Skeletal muscle satellite cell (primary cell): ENCODE data around the gene IL17RB.

ENCODE experiments used
- H3K27me3 ChIP-seq: 2 replicates; pipeline ENCODE4 v1.7.0; 2013; ENCODE audit warnings: low read length; ENCODE audit not compliant: control insufficient read depth, insufficient read depth
- H3K36me3 ChIP-seq: 2 replicates; pipeline ENCODE4 v1.7.0; 2013; ENCODE audit warnings: mild to moderate bottlenecking, control low read depth, low read length; ENCODE audit not compliant: insufficient read depth
- H3K4me1 ChIP-seq: 2 replicates; pipeline ENCODE4 v1.7.0; 2013; ENCODE audit warnings: low read length; ENCODE audit not compliant: control insufficient read depth, insufficient read depth
- H3K4me2 ChIP-seq: 2 replicates; pipeline ENCODE4 v1.7.0; 2013; ENCODE audit warnings: mild to moderate bottlenecking, low read length
- H3K4me3 ChIP-seq: 2 replicates; pipeline ENCODE4 v1.7.0; 2013; ENCODE audit warnings: low read length
- H3K9ac ChIP-seq: 2 replicates; pipeline ENCODE4 v1.7.0; 2013; ENCODE audit warnings: mild to moderate bottlenecking, low read depth, low read length, moderate library complexity
- H3K9me3 ChIP-seq: replicated peaks from 2 replicates; pipeline ENCODE4 v1.7.0; 2013; ENCODE audit warnings: mild to moderate bottlenecking, control low read depth, low read length

The IL17RB gene

DNA sequence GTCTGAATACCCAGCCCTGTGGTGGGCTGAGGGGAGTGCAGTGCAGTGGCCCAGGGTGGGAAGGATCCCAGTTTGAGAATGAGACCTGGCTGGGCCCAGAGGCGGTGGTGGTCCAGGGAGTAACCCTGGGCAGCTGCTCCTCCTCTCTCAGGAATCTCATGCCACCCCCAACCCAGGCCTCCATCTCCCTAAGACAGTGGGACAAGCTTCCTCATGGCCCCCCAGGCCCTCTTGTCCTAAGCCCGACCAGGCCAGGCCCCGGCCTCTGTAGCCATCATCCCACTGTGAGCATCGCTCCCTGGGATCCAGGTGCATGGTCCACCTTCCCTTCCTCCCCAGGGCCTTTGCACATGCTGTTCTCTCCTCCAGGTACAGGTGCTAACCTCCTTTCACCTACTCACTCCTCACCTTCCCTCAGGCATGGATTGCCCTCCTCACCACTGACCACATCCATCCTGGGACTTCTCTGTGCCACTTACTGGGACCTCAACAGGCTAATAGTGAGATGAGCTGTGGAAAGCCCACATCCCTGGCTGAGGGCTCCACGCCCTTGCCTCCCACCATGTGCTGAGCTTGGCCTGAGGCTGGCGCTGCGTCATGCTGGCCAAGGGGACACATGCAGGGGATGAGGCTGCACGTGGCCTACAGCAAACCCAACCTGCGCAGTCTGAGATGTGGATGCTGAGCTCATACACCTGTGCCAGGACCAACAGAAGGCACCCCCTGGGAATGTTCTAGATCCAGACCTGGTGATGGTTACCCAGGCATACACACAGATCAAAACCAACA lies 10.1 kb upstream of the IL17RB start:
- no peak overlapping the region for H3K4me3 ChIP-seq
- H3K9me3 ChIP-seq, result no peaks in the 10 kb centered on the region
- no peak overlapping the region for H3K9ac ChIP-seq
- H3K36me3 ChIP-seq, result no peaks in the 10 kb centered on the region
- no peaks in the 10 kb centered on the region for H3K4me1 ChIP-seq
- no peaks in the 10 kb centered on the region for H3K27me3 ChIP-seq
- H3K4me2 ChIP-seq, result no peak overlapping the region

DNA sequence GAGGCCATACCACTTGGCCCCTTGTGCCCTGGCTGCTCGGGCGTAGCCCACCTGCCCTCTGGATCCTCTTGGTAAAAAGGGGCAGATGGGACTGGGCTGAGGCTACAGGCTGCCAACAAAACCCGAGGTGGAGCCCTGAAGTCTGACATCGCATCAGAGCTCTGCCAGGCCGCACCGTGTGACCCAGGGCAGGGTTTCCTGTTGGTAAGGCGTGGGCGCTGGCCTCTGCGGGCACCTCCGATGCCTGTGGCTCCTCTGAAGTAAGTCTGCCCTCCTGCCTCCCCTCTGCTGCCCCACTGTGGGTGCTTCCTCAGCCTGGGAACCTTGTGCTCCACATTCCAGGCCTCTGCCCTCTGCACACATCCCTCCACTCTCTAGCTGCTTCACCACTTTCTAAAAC lies 9.0 kb upstream of the IL17RB start:
- Histone ChIP-seq H3K36me3 (no peaks in the 10 kb centered on the region), H3K9me3 (no peaks in the 10 kb centered on the region), H3K4me2 (no peak overlapping the region), H3K4me3 (no peak overlapping the region), H3K27me3 (peaks cover 2% of the 10 kb centered on the region), H3K4me1 (no peaks in the 10 kb centered on the region), H3K9ac (no peak overlapping the region)

DNA sequence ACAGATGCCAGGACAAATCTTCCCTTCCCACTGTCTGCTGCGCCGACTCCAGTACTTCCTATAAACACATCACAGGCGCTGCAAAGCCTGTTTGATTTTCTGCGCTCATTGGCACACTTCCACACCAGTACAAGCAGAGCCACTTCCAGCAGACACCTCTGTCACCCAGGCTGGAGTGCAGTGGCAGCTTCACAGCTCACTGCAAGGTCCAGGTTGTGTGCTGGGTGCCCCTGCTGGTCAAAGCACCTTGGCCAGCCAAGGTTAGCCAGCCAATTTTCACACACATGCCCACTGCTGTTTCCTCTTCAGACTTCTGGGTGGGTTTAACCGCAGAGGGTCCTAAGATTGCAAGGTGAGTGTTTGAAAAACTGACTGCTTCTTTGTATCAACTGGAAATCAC lies 5.1 kb upstream of the IL17RB start:
- H3K9ac ChIP-seq, result no peak overlapping the region
- H3K4me1 ChIP-seq, result peaks cover 4% of the 10 kb centered on the region
- no peak overlapping the region for H3K4me3 ChIP-seq
- no peak overlapping the region for H3K4me2 ChIP-seq
- H3K36me3 ChIP-seq, result no peaks in the 10 kb centered on the region
- H3K27me3 ChIP-seq, result peaks cover 27% of the 10 kb centered on the region
- no peaks in the 10 kb centered on the region for H3K9me3 ChIP-seq

DNA sequence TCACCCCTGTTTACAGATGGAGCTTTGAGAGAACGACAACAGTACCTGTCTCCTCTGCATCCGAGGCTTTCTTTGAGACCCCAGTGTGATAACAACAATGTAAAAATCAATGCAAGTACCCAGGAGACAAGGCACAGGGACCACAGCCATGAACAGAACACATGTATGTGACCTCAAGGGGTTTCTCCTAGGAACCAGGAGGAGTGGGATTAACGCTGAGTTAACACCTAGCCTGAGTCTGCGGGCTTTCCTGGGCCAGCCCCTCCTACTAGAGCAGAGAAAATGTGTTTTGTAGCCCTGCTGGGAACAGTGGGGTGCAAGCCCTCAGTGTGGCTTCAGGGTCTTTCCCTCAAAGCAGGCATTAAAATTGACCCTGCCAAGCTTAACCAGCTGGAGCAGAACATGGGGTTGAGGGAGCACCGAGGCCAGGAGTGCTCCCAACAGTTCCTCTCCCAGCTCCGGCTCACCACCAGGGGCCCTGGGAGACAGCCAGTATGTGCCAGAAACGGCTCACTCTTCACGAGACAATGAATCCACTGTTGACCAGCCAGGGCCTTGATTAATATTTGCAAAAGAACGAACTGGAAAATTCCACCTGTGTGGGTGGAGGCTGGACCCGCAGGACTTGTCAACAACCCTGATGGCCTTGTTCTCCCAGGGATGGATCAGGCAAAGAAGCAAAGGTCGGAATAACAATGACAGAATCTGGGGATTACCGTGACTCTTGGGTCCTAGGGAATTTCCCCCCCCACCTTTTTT lies 3.8 kb upstream of the IL17RB start:
- Histone ChIP-seq H3K4me2 (no peak overlapping the region), H3K9me3 (no peaks in the 10 kb centered on the region), H3K9ac (no peak overlapping the region), H3K36me3 (no peaks in the 10 kb centered on the region), H3K27me3 (peaks cover 37% of the 10 kb centered on the region), H3K4me3 (no peak overlapping the region), H3K4me1 (peaks cover 7% of the 10 kb centered on the region)

DNA sequence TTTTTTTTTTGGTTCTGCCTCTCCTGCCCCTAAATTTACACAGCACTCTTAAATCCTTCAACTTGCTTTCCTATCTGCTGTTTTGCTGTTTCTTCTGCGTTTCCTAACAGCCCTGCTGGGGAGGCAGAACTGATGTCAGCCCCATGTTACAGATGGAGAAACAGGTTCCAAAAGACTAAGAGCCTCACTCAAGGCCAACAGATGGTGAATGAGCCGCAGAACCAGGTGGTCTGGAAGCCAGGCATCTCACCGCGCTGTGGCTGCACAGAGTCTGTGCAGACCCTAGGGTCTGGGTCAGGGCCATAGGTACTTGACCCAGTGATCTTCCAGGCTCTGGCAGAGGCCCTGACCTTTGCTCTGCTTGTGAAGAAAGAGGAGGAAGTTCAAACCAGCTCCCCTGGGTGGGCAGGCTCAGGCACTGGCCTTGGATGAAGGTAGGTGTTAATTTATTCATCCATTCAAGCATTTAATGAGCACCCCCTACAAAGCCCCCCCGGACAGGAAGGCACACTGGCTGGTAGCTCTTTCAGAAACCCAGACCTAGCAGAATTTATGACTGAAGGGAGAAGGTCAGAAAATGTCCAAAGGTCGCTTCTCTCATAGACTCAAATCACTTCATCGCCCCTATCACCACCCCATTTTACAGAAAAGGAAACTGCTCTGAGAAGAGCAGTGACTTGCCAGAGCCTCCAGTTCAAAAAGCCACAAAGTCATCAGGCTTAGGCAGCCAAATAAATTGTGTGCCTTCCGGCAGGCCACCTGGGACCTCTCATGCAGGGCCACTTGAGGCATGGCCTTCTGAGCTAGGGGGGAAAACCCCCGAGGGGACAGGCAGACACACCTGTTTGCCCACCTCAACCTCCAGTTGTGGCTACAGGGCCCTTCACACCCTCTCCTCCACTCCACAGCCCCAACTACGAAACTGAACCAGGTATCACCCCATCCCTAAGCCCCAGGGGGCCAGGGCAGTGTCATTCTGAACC lies 2.9 kb upstream of the IL17RB start:
- Histone ChIP-seq H3K4me2 (no peak overlapping the region), H3K4me1 (peaks cover 7% of the 10 kb centered on the region), H3K36me3 (no peaks in the 10 kb centered on the region), H3K9ac (no peak overlapping the region), H3K9me3 (no peaks in the 10 kb centered on the region), H3K27me3 (peaks cover 46% of the 10 kb centered on the region), H3K4me3 (no peak overlapping the region)

DNA sequence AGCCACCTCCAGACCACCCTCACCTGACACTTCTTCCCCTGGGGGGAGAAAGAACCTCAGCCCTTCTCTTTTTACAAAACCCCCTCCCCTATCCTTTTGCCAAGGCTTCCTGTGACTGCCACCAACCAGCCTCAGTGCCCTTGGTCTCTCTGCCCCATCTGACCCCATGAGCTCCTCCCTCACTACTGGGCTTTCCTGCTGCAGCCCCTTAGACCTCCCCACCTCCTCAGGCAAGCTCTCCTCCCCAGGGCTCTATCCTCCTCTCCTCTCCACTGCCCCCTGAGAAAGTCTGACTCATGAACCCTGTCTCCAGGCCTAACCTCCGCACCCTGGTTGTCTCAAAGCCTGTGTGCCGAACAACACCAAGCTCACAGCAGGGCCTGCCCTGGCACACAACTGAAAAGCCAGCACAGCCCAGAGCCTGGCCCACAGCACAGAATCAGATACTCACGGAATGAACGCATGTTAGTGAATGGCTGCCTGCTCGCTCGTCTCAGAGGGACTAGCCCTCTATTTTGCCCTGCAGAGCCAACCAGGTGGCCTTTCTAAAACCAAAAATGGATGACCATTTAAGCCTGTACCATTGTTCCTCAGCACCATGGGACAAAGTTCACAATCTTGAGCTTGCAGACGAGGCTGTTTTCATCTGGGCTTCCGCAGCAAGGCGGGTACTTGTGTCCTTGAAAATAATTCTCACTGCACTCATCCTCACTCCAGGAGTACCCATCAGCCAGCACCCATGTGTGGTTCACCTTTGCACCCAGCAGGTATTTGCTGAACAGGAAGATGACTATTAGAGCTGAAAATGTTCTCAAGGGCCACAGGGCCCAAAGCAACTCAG lies 1.9 kb upstream of the IL17RB start:
- H3K9ac ChIP-seq, result no peak overlapping the region
- H3K27me3 ChIP-seq, result peaks cover 54% of the 10 kb centered on the region
- no peak overlapping the region for H3K4me2 ChIP-seq
- H3K36me3 ChIP-seq, result no peaks in the 10 kb centered on the region
- no peak overlapping the region for H3K4me3 ChIP-seq
- H3K4me1 ChIP-seq, result peaks cover 7% of the 10 kb centered on the region
- H3K9me3 ChIP-seq, result no peaks in the 10 kb centered on the region

DNA sequence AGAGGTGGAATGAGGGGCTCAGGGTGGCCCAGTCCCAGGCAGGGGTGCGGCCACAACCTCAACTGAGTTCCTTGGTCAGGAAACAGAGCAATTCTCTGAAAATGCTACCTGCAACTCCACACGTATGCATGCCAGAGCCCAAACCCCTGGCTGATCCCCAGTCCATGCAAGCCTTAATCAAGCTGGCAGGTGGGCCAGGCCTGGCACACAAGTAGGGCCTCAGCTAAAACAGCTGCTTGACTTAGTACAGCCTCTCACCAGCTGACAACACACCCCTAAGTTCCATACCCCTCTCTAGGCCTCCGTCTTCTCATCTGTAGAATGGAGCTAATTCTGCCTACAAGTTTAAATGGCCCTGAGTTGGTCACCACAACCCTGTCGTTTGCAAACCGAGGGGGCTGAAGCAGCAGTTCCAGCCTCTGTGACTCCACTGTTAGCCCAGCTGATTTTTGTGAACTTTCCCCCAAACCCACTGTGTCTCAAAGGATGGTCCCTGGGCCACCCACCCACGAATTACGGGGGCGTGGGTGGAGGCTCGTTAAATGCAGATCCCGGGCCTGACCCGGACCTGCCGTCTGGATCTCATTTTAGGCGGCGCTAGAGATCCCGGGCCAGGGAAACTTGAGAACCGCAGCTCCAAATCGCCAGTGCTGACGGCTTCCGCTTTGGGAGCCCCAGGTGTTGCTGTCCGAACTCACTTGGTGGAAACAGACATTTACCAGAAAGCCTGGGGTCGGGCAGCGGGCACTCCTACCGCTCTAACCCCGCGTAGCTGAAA lies 1.1 kb upstream of the IL17RB start:
- Histone ChIP-seq H3K4me2 (peak overlapping the region; percentile 86), H3K9ac (peak overlapping the region; percentile 33), H3K36me3 (no peaks in the 10 kb centered on the region), H3K4me3 (peak overlapping the region; percentile 68), H3K27me3 (peaks cover 58% of the 10 kb centered on the region), H3K9me3 (no peaks in the 10 kb centered on the region), H3K4me1 (peaks cover 7% of the 10 kb centered on the region)

DNA sequence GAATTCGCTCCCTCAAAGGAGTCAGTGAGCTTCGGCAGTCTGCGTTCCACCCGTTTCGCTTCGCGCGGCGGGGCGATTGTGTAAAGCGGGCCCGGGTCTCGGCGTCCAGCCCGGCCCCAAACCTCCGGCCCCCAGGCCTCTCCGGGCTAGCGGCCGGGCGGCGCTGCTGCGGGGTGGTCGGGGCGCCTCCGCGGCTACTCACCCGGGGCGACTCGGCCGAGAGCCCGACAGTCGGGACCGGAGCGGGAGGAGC lies 561 bp upstream of the IL17RB start:
- Histone ChIP-seq H3K9me3 (no peaks in the 10 kb centered on the region), H3K36me3 (no peaks in the 10 kb centered on the region), H3K4me2 (peak overlapping the region; percentile 86), H3K27me3 (peaks cover 58% of the 10 kb centered on the region), H3K9ac (peak overlapping the region; percentile 33), H3K4me1 (peaks cover 7% of the 10 kb centered on the region), H3K4me3 (peak overlapping the region; percentile 68)

DNA sequence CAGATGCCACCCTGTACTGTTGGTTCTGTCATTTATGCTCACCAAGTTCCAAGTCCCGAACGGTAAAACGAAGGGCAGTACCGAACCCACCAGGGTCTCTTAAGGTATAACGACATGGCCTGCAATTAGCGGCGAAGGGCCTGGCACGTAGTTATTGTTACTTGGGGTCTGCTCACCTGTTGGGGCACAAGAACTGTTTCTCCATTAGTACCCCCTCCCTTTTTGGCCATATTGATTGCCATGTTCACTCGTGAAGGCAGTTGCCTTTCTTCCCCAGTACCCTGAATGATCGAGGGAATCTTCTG lies 435 bp downstream of the IL17RB start:
- Histone ChIP-seq H3K4me1 (peaks cover 7% of the 10 kb centered on the region), H3K9me3 (no peaks in the 10 kb centered on the region), H3K36me3 (no peaks in the 10 kb centered on the region), H3K9ac (no peak overlapping the region), H3K4me3 (no peak overlapping the region), H3K27me3 (peaks cover 63% of the 10 kb centered on the region), H3K4me2 (peak overlapping the region; percentile 86)

DNA sequence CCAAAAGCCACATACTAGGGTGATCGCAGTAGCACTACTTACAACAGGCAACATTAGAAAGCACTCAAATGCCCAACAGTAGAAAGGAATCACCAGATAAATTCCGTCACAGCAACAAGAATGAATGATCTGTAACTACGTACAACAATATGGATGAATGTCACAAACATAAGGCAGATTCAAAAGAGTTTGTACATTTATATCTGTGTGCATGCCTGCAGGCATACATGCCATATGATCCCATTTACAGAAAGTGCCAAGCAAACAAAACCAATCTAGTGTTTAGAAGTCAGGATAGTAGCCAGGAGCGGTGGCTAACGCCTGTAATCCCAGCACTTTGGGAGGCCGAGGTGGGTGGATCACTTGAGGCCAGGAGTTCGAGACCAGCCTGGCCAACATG lies 3.5 kb downstream of the IL17RB start:
- Histone ChIP-seq H3K9ac (no peak overlapping the region), H3K36me3 (no peaks in the 10 kb centered on the region), H3K9me3 (no peaks in the 10 kb centered on the region), H3K4me3 (no peak overlapping the region), H3K4me1 (peaks cover 7% of the 10 kb centered on the region), H3K4me2 (no peak overlapping the region), H3K27me3 (peaks cover 45% of the 10 kb centered on the region)
